SK-N-SH (cell line): Measurements from ENCODE around the gene CORO6. TPM values are rescaled to one million over a fixed set of nuclear protein-coding genes. Genes with fewer than 3 reads are reported as not detected.

Experiments used
- CTCF ChIA-PET: fragments of 300-600, 350-600 bp; formaldehyde crosslinking; extraction: SDS; loops from one replicate; lab custom pipeline; 2021; lab: Yijun Ruan, JAX
- POLR2A ChIA-PET: fragments of 350-600 bp; sonication (Branson Sonifier 250); formaldehyde crosslinking; extraction: SDS; loops from one replicate; lab custom pipeline; 2020; ENCODE audit warnings: antibody characterized with exemption, inconsistent platforms; lab: Yijun Ruan, JAX
- DNase-seq: peaks from one replicate; pipeline ENCODE4 v3.0.0; 2012
- H2AFZ ChIP-seq: fragments of 200-600 bp; sonication (generic); 2 replicates; pipeline ENCODE4 v1.8.1; 2016; ENCODE audit warnings: antibody characterized with exemption, mild to moderate bottlenecking, low read depth
- H3F3A ChIP-seq: fragments of 200-600 bp; sonication (generic); replicated peaks from 2 replicates; pipeline ENCODE3; 2016; ENCODE audit warnings: antibody characterized with exemption, mild to moderate bottlenecking; ENCODE audit not compliant: insufficient read depth
- H3K27ac ChIP-seq, 2 experiments: fragments of 200-500 bp in 1 of 2; fragments of 200-600 bp in 1 of 2; sonication (Bioruptor generic) in 1 of 2; sonication (generic), shearing (Covaris generic) in 1 of 2; 2 replicates each; pipeline versions ENCODE4 v1.5.1 to v1.6.1; 2014 to 2016; ENCODE audit warnings: low read depth in 2 of 2, inconsistent platforms in 1 of 2, low read length in 1 of 2, mild to moderate bottlenecking in 1 of 2, mixed read lengths in 1 of 2
- H3K27me3 ChIP-seq: fragments of 200-600 bp; sonication (generic), shearing (Covaris generic); 2 replicates; pipeline ENCODE4 v1.6.1; 2016; ENCODE audit warnings: mixed run types; ENCODE audit not compliant: insufficient read depth
- H3K36me3 ChIP-seq, 2 experiments: fragments of 200-500 bp in 1 of 2; fragments of 200-600 bp in 1 of 2; sonication (Bioruptor generic) in 1 of 2; sonication (generic) in 1 of 2; replicated peaks in 1 of 2; 2 replicates each; pipeline versions ENCODE3 to v1.5.1; 2014 to 2016; ENCODE audit warnings: low read length in 1 of 2, mild to moderate bottlenecking in 1 of 2; ENCODE audit not compliant: insufficient read depth in 2 of 2, control insufficient read depth in 1 of 2
- H3K4me1 ChIP-seq, 2 experiments: fragments of 200-500 bp in 1 of 2; fragments of 200-600 bp in 1 of 2; sonication (Bioruptor generic) in 1 of 2; sonication (generic), shearing (Covaris generic) in 1 of 2; 2 replicates each; pipeline versions ENCODE4 v1.5.1 to v1.6.1; 2014 to 2016; ENCODE audit warnings: low read depth in 1 of 2, low read length in 1 of 2, mixed run types in 1 of 2; ENCODE audit not compliant: insufficient read depth in 2 of 2, control insufficient read depth in 1 of 2
- H3K4me2 ChIP-seq: fragments of 200-600 bp; sonication (generic), shearing (Covaris generic); 2 replicates; pipeline ENCODE4 v1.6.1; 2017; ENCODE audit warnings: mixed run types
- H3K4me3 ChIP-seq, 2 experiments: fragments of 200-500 bp in 1 of 2; fragments of 200-600 bp in 1 of 2; sonication (Bioruptor generic) in 1 of 2; sonication (generic), shearing (Covaris generic) in 1 of 2; 2 replicates each; pipeline versions ENCODE4 v1.5.1 to v1.8.1; 2014 to 2016; ENCODE audit warnings: low read depth in 2 of 2, inconsistent platforms in 1 of 2, low read length in 1 of 2, mild to moderate bottlenecking in 1 of 2, mixed read lengths in 1 of 2, moderate library complexity in 1 of 2
- H3K79me2 ChIP-seq: fragments of 200-600 bp; sonication (generic); 2 replicates; pipeline ENCODE4 v1.8.1; 2017; ENCODE audit warnings: mild to moderate bottlenecking; ENCODE audit not compliant: insufficient read depth
- H3K9ac ChIP-seq: fragments of 200-600 bp; sonication (generic); 2 replicates; pipeline ENCODE4 v1.6.1; 2017; ENCODE audit warnings: mixed run types
- H3K9me2 ChIP-seq: fragments of 200-600 bp; sonication (generic); 2 replicates; pipeline ENCODE4 v1.6.1; 2017; ENCODE audit warnings: mixed run types
- H3K9me3 ChIP-seq: fragments of 200-600 bp; sonication (generic); 2 replicates; pipeline ENCODE4 v1.6.1; 2017; ENCODE audit warnings: mixed run types, mild to moderate bottlenecking, moderate library complexity
- H4K20me1 ChIP-seq: fragments of 200-600 bp; sonication (generic); 2 replicates; pipeline ENCODE4 v1.6.1; 2017; ENCODE audit warnings: mild to moderate bottlenecking, mixed run types; ENCODE audit not compliant: insufficient read depth
- CHD2 ChIP-seq: fragments of 150-350 bp; IDR thresholded peaks from 2 replicates; pipeline ENCODE4 v1.6.1; 2018; ENCODE audit warnings: low read length; ENCODE audit not compliant: partially characterized antibody
- ELF1 ChIP-seq: IDR thresholded peaks from 2 replicates; pipeline ENCODE4 v1.4.0; 2012
- EP300 ChIP-seq, 2 experiments: IDR thresholded peaks; 2 replicates each; pipeline versions ENCODE4 v1.4.0 to v1.6.1; 2012; ENCODE audit warnings: borderline replicate concordance in 1 of 2, low read depth in 1 of 2, low read length in 1 of 2
- GABPA ChIP-seq: IDR thresholded peaks from 2 replicates; pipeline ENCODE4 v1.4.0; 2012; ENCODE audit warnings: low read depth, mild to moderate bottlenecking
- JUND ChIP-seq: IDR thresholded peaks from 2 replicates; pipeline ENCODE4 v1.4.0; 2012
- MEF2A ChIP-seq: IDR thresholded peaks from 2 replicates; pipeline ENCODE4 v1.4.0; 2012; ENCODE audit warnings: low read depth, borderline replicate concordance
- MXI1 ChIP-seq: IDR thresholded peaks from 2 replicates; pipeline ENCODE4 v1.6.1; 2012; ENCODE audit warnings: mild to moderate bottlenecking, low read depth, low read length, improper control_type of control experiment
- NRF1 ChIP-seq: IDR thresholded peaks from 2 replicates; pipeline ENCODE4 v1.6.1; 2012; ENCODE audit warnings: low read depth, mild to moderate bottlenecking, low read length
- POLR2AphosphoS5 ChIP-seq: IDR thresholded peaks from 2 replicates; pipeline ENCODE4 v1.6.1; 2012; ENCODE audit warnings: low read depth, low read length
- RAD21 ChIP-seq: IDR thresholded peaks from 2 replicates; pipeline ENCODE4 v1.6.1; 2012; ENCODE audit warnings: mild to moderate bottlenecking, low read length
- RFX5 ChIP-seq: IDR thresholded peaks from 2 replicates; pipeline ENCODE4 v1.6.1; 2012; ENCODE audit warnings: mild to moderate bottlenecking, improper control_type of control experiment, low read length
- SIN3A ChIP-seq: IDR thresholded peaks from 2 replicates; pipeline ENCODE4 v1.6.1; 2012; ENCODE audit warnings: low read depth, mild to moderate bottlenecking, low read length, moderate library complexity, borderline replicate concordance
- TAF1 ChIP-seq: IDR thresholded peaks from 2 replicates; pipeline ENCODE4 v1.6.1; 2012; ENCODE audit warnings: low read depth, mild to moderate bottlenecking, low read length, moderate library complexity, borderline replicate concordance
- TCF12 ChIP-seq: IDR thresholded peaks from 2 replicates; pipeline ENCODE4 v1.4.0; 2012
- USF1 ChIP-seq: IDR thresholded peaks from 2 replicates; pipeline ENCODE4 v1.4.0; 2012; ENCODE audit warnings: low read depth, borderline replicate concordance
- WGBS: methylation state at CpG from one replicate; pipeline ENCODE4 v1.1.6; 2017; ENCODE audit warnings: low lambda C conversion rate; 5-methylcytosine and 5-hydroxymethylcytosine counted together
- polyA plus RNA-seq, 3 experiments: library from polyadenylated mRNA; depleted of rRNA; stranded (reverse); fragments of >200 nt; gene quantifications; 2 replicates each; pipeline ENCODE4 v1.2.3, GENCODE V29; 2012

Gene CORO6
- polyA plus RNA-seq, 1 of the 3 experiments (the other 2 are of a cell fraction): 18.4 TPM

GRCh38 chr17:29612094-29612403 lies 10.7 kb downstream of the CORO6 start:
- H3K9ac ChIP-seq: no peak overlapping the region
- DNase-seq: no peak
- peaks cover 0 to 34% of the 10 kb centered on the region in 2 experiments for H3K36me3 ChIP-seq
- ChIA-PET POLR2A (no interaction called here), CTCF (no interaction called here)
- no peaks in the 10 kb centered on the region for H4K20me1 ChIP-seq
- no peak for TF ChIP-seq TAF1
- no peak for TF ChIP-seq GABPA
- no peak for TF ChIP-seq ELF1
- no peak for TF ChIP-seq TCF12
- peaks cover 0 to 2% of the 10 kb centered on the region in 2 experiments; a peak in 1 of 4 replicates for H3K4me1 ChIP-seq
- no peak overlapping the region for H3K4me3 ChIP-seq
- H3K9me2 ChIP-seq: no peaks in the 10 kb centered on the region
- no peak overlapping the region for H2AFZ ChIP-seq
- no peaks in the 10 kb centered on the region for H3K27me3 ChIP-seq
- WGBS: 94% methylated on average over 4 of the region's 12 CpGs
- no peak overlapping the region; a peak in 1 of 4 replicates for H3K27ac ChIP-seq
- no peaks in the 10 kb centered on the region for H3F3A ChIP-seq
- H3K9me3 ChIP-seq: no peaks in the 10 kb centered on the region
- H3K4me2 ChIP-seq: no peak overlapping the region
- no peaks in the 10 kb centered on the region for H3K79me2 ChIP-seq

DNA sequence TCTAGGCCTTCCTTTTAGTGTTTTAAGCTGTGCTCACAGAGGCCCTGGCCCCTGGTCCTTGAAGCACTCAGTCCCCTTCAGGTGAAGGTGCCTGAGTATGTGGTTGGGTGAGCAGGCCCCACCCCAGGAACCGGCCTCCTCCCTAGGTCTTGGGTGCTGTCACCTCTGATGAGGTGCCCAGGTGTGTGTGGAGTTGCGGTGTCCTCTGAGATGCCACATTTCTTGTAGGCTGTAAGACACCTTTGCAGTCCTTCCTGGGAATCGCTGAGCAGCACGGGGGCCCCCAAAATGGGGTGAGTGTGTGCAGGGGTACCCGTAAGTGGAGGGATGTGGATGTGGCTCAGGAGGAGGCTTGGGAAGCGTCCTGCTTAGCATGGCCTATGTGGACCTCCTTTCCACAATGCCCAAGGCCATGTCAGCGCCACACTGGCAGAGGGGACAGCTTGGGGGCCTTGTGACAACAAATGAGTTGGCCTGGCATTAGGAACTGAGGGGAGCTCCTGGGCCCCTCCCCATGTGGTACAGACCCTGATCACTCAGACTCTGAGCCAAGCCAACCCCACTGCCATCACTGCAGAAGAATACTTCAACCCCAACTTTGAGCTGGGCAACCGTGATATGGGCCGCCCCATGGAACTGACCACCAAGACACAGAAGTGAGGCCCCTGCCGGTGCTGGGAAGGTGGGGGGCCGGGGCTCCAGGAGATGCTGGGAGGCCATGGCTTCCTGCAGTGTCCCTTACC lies 11.2 kb downstream of the CORO6 start:
- Histone ChIP-seq H4K20me1 (no peaks in the 10 kb centered on the region), H3K79me2 (no peaks in the 10 kb centered on the region), H3K4me1 (peaks cover 0 to 2% of the 10 kb centered on the region in 2 experiments; a peak in 1 of 4 replicates), H2AFZ (no peak overlapping the region), H3K4me2 (no peak overlapping the region), H3K27ac (no peak overlapping the region), H3K9me3 (no peaks in the 10 kb centered on the region), H3K9me2 (no peaks in the 10 kb centered on the region), H3K36me3 (peaks cover 0 to 34% of the 10 kb centered on the region in 2 experiments), H3K9ac (no peak overlapping the region), H3K27me3 (no peaks in the 10 kb centered on the region)
- no peak for DNase-seq
- WGBS: 91% methylated on average over 11 of the region's 11 CpGs
- POLR2A ChIA-PET: no interaction called here
- CTCF ChIA-PET: no interaction called here
- TF ChIP-seq RAD21 (no peak), TAF1 (no peak), JUND (no peak), USF1 (no peak), SIN3A (no peak), NRF1 (no peak), POLR2AphosphoS5 (no peak), RFX5 (no peak), GABPA (no peak), MEF2A (no peak), EP300 (IDR thresholded peaks at IDR 0.05; ENCODE audit: borderline replicate concordance in 1 of 2, low read depth in 1 of 2, low read length in 1 of 2) (no peak), CHD2 (no peak), MXI1 (no peak)
- TF ChIP-seq, all 33 proteins: peak for 0
- Histone ChIP-seq H3K4me3 (no peak overlapping the region), H3F3A (no peaks in the 10 kb centered on the region)
